Colonic mucosa (tissue), 4 donors: ENCODE results near the gene C5orf15. TPM values are rescaled to one million over a fixed set of nuclear protein-coding genes. Genes with fewer than 3 reads are reported as not detected.

Source experiments
- DNase-seq: peaks from one replicate; pipeline ENCODE4 v3.0.0-alpha.2; 2020
- H3K27ac ChIP-seq: fragments of 200-600 bp; one replicate; pipeline ENCODE4 v1.8.0; 2021
- H3K27me3 ChIP-seq: fragments of 200-600 bp; one replicate; pipeline ENCODE4 v1.8.0; 2021
- H3K36me3 ChIP-seq: fragments of 200-600 bp; one replicate; pipeline ENCODE4 v1.8.0; 2021
- H3K4me1 ChIP-seq: fragments of 200-600 bp; one replicate; pipeline ENCODE4 v1.8.0; 2021; ENCODE audit warnings: mild to moderate bottlenecking
- H3K4me3 ChIP-seq: fragments of 200-600 bp; one replicate; pipeline ENCODE4 v1.8.0; 2021
- H3K9ac ChIP-seq, 2 donors: one replicate each; pipeline ENCODE4 v1.7.0; 2013; ENCODE audit warnings: control low read depth in 2 of 2, low read depth in 2 of 2, low read length in 2 of 2
- H3K9me3 ChIP-seq: fragments of 200-600 bp; one replicate; pipeline ENCODE4 v1.8.0; 2021
- CTCF ChIP-seq: fragments of 200-600 bp; IDR thresholded peaks from one replicate; pipeline ENCODE4 v1.8.0; 2022; ENCODE audit warnings: antibody characterized with exemption, mild to moderate bottlenecking
- intact Hi-C: fragments of 100-400 bp; cut with DNase I; formaldehyde crosslinking; loops from one replicate; pipeline ENCODE4 v1.14.1; 2022
- total RNA-seq, 2 donors: library from RNA; stranded (reverse); fragmentation: NEBNext Ultra II Directional in 1 of 2; extraction: Animal tissue kit (Norgen Biotek cat#: 25700) in 1 of 2; gene quantifications; one replicate each; pipeline ENCODE4 v1.2.1, GENCODE V29; 2021
- donor health status: healthy.
- donor health status: DM: no; HTN: no; CAD: no.
- donor health status: DM: no; HTN: no; CAD: no.

Gene C5orf15
- total RNA-seq, 2 donors from 2014 or later: 21.1 to 31.9 TPM

DNA sequence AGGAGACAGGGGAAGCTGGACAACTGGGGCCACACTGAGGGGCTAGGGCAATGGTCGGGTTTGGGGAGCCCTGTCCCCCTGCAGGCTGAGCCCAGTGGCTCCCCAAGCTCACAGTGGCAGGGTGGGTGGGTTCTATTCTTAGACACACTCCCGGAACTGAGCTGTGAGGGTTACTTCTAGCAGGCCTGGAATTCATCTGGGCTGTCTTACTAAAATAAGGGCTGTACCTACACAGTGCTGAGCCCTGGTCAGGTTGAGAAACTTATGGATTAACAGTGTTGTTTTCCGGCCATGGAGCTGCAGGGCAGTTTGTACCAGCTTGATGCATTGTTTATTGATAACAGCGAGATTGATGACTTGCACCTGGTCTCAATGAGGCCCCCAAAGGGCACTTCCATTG is 58.8 kb downstream of the C5orf15 start:
- intact Hi-C loops: no loop called here
- DNase-seq: no peak

DNA sequence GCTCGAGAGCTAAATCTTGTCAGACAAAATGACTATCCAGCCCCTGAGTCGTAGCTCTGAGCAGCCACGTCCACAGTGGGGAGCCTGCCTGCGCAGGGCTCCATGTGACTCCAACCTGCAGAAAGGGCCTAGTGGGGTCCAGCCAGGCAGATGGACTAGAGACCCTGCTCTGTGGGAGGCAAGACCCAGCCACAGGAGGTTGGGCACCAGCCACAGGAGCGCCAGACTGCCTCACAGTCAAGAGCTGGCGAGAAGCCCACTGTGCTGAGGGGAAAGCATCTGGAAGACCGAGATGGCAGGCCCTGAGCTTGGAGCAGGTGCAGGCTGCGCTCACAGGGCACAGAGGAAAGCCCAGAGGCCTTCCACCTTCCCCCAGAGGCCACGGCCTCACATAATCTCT is 61.4 kb downstream of the C5orf15 start:
- Histone ChIP-seq H3K4me1 (no peaks in the 10 kb centered on the region), H3K27ac (no peak overlapping the region), H3K36me3 (no peaks in the 10 kb centered on the region), H3K9ac (no peak overlapping the region), H3K27me3 (no peaks in the 10 kb centered on the region), H3K4me3 (no peak overlapping the region), H3K9me3 (no peaks in the 10 kb centered on the region)
- DNase-seq: no peak
- intact Hi-C loops: no loop called here
- no peak for TF ChIP-seq CTCF

More for the DNA sequence above, 58.8 kb downstream of the C5orf15 start:
- Histone ChIP-seq H3K4me1 (no peaks in the 10 kb centered on the region), H3K36me3 (no peaks in the 10 kb centered on the region), H3K27ac (no peak overlapping the region), H3K9ac (no peak overlapping the region), H3K4me3 (no peak overlapping the region), H3K27me3 (no peaks in the 10 kb centered on the region), H3K9me3 (no peaks in the 10 kb centered on the region)
- no peak for TF ChIP-seq CTCF

GRCh38 chr5:133906303-133906702 is 62.1 kb downstream of the C5orf15 start:
- Histone ChIP-seq H3K36me3 (no peaks in the 10 kb centered on the region), H3K4me3 (no peak overlapping the region), H3K4me1 (no peaks in the 10 kb centered on the region), H3K9ac (no peak overlapping the region), H3K9me3 (no peaks in the 10 kb centered on the region), H3K27me3 (no peaks in the 10 kb centered on the region), H3K27ac (no peak overlapping the region)
- no peak for TF ChIP-seq CTCF
- intact Hi-C loops: no loop called here
- DNase-seq: no peak

Other genes starting within 250 kb of the C5orf15 start
- 100 to 1,000 TPM; 297 to 306 TPM for gene VDAC1, start 36.4 kb upstream of the C5orf15 start, total RNA-seq
- gene TCF7, start 146.1 kb upstream of the C5orf15 start, total RNA-seq: 1 to 10 TPM; 4.3 to 9.4 TPM
- gene SKP1, start 208.3 kb upstream of the C5orf15 start, total RNA-seq: 100 to 1,000 TPM; 235 to 272 TPM